ENCODE results near the gene OSBPL2. TPM values are rescaled to one million over a fixed set of nuclear protein-coding genes. Genes with fewer than 3 reads are reported as not detected.

The OSBPL2 gene
- polyA plus RNA-seq, 4 donors = 30.2 to 38.4 (median 34.5) TPM

DNA sequence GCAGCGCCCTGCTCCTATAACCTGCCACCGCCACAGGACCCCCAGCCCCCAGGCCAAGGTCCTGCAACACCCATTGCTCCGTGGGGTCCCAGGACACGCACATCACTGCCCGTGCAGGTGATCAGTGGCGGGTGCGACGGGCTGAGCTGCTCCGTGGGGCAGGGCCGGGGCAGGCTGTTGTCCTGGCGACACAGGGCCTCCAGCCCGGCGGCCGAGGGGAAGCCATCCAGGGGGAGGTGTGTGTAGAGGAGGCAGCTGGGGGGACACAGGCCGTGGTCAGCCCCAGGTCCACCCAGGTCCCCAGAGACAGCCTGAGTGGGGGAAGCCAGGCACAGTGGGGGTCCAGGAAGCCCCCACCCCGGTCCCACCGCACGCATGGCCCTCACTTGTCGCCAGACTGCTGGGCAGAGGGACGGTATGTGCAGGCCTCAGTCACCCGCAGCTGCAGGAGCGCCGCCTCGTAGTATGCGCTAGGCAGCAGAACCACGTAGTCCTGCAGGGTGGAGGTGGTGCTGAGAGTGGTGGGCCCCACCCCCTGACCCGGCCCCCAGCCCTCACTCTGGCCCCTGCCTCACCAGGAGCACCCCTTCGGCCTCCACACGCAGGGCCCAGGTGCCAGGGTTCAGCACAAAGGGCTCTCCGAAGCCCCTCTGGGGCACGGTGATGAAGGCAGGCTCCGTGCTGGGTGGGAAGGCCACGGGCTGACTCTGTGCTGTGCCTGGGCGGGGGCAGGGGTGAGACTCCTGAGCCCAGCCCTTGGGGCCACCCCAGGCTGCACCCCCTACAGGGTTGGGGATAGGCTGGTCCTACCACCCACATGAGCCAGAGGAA is 94.9 kb downstream of the OSBPL2 start:
- DNase-seq (ENCODE audit: low read depth in 4 of 4, low spot score in 3 of 4) = no peak

DNA sequence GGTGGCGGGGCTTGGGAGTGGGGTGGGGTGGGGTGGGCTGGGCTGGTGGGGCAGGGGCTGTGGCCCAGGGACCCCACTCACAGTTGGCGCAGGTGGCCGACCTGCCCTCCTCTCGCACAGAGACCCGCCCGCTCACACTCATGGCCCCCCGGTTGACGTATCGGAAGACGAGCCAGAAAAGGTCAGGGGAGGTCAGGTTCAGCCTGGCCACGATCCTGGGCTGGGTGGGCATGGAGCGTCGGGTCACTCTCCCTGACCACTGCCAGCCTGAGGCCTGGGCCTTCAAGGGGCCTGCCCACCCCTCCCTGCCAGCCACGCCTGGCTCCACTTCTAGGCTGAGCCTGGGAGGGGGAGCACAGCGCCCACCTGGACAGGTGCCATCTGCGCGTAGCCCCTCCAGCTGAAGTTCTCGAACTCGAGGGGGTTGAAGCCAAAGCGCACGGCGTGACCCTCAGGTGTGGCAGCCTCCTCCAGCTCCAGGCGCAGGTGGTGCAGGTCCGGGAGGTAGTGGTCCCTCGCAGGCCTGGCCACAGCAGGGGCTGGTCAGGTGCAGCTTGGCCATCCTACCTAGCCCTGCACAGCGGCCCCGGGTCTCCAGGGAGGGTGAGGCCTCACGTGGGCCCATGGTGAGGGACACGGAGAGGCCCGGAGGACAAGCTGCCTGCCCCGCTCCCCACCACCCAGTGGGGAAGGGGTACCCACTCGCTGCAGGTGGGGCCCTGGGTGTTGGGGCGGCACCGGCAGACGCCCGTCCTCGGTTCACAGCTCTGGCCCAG is 95.7 kb downstream of the OSBPL2 start:
- DNase-seq (ENCODE audit: low read depth in 4 of 4, low spot score in 3 of 4) = no peak

DNA sequence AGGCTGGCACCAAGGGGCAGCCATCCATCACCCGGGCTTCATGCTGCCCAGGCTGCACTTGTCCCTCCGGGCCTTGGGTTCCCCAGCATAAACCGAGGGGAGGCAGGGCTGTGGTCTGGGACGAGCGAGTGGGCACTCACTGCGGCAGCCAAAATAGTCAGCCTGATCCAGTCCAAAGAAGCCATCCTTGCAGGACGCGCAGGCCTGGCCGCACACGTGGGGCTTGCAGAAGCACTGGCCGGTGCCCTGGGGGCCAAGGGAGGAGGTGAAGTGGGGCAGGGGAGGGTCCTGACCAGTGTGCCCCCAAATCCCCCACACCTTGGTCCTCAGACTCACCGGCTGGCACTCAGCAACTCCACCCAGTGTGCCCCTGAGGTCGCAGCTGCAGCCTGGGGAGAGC is 96.6 kb downstream of the OSBPL2 start:
- no peak for DNase-seq (ENCODE audit: low read depth in 4 of 4, low spot score in 3 of 4)

DNA sequence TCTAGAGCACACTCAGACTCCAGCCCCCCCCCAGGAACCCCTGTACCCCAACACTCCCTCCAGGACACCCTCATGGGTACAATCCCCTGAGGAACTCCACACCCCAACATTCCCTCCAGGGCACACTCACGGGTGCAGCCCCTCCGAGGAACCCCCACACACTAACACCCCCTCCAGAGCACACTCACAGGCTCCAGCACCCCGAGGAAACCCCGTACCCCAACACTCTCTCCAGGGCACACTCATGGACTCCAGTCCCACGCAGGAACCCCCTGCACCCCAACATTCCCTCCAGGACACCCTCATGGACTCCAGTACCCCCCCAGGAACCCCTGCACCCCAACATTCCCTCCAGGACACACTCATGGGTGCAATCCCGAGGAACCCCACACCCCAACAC is 97.2 kb downstream of the OSBPL2 start:
- no peak for DNase-seq (ENCODE audit: low read depth in 4 of 4, low spot score in 3 of 4)

DNA sequence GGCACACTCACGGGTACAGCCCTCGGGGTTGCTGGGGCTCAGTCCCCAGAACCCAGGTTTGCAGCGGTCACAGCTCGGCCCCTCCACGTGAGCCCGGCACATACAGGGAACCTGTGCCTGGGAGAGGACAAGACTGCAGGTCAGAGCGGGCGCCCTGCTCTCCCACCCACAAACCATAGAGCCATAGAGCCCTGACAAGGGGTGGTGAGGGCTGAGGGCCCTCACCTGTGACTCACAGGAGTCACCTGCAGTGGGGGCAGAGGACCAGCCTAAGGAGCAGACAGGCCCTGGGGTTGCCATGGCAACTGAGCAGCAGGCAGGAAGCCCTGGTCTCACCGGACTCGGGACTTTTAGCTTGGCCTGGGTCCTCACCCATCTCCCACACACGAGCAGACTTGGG is 98.0 kb downstream of the OSBPL2 start:
- DNase-seq (ENCODE audit: low read depth in 4 of 4, low spot score in 3 of 4) = no peak

DNA sequence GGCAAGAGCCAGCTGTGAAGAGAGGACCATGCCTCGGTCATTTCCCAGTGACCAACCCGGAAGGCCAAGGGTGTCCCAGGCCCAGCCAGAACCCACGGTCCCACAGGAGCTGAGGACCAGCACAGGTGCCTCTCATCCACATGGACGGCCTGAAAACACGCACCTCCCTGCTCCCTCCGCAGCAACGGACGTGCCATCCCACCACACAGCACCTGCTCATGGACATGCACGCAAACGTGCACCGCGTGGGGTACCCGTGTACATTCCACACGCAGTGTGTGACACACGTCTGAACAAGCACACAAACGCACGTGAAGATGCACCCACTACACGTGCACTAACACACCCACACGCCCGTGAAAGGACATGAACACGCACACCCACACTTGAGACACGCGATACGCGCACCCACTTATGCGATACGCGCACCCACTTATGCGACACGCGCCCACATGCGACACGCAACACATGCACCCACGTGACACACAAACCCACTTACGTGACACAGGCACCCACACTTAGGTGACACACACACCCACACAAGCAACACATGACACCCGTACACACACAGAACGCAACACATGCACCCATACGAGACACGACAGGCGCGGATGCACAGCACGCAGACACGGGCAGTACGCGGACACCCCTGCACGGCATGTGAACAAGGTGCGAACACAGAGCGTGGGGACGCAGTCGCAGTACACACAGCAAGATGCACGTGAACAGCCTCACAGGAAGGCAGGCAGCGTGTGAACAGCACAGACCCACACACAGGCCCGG is 98.6 kb downstream of the OSBPL2 start:
- DNase-seq (ENCODE audit: low read depth in 4 of 4, low spot score in 3 of 4) = no peak

DNA sequence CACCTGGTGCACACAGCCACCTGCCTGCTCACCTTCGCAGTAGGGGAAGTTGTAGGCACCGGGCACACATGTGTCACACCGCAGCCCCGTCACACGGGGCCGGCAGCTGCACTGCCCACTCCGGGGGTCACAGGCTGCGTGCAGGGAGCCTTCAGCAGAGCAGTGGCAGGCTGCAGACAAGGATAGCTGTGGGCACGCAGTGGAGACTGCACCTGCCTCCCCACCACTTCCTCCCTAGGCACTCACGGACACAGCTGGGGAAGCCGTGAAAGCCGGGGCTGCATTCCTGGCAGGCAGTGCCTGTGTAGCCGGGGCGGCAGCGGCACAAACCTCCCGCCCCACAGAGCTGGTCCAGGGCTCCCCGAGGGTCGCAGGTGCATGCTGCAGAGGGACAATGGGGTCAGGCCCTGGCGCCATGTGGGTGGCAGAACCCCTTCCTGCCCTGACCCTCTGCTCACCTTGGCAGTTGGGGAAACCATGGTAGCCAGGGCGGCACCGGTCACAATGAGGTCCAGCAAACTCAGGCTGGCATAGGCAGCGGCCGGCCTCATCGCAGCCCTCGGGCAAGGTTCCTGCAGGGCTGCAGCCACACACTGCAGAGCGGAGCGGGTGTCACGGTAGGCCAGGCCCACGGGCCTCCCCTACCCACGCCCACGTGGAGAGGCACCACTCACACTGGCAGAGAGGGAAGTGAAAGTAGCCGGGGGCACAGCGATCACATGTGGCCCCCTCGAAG is 99.4 kb downstream of the OSBPL2 start:
- DNase-seq (ENCODE audit: low read depth in 4 of 4, low spot score in 3 of 4) = no peak

DNA sequence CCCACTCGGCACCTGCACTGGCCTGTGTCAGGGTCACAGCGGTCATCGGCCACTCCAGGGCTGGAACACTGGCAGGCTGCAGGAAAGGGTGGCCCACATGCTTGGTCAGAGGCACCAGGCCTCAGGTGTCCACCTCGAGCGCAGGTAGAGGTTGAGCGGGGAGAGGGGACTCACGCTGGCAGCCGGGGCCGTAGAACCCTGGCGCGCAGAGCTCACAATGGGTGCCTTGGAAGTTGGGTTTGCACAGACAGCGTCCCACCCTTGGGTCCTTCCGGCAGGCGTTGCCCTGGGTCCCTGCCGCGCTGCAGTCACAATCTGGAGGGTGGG is 99.9 kb downstream of the OSBPL2 start:
- no peak for DNase-seq (ENCODE audit: low read depth in 4 of 4, low spot score in 3 of 4)

DNA sequence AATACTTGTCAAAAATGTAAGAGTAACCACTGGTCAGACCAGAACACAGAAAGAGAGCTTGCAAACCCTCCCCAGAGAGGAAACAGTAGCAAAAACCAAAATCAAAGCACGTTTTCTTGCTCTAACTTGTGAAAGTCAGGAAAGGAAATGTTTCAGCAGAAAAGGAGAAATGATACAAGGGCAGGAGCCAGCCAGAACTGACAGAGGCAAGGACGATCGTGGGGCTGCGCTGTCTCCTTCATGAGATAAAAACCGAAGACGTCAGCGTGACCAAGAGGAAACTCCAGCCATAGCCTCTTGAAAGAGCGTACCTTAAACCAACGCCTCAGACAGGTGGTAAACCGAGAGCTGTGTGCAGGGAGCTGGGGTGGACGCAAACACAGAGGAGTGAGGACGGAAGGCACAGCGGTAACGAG is 101.3 kb downstream of the OSBPL2 start:
- no peak for DNase-seq (ENCODE audit: low read depth in 4 of 4, low spot score in 3 of 4)

DNA sequence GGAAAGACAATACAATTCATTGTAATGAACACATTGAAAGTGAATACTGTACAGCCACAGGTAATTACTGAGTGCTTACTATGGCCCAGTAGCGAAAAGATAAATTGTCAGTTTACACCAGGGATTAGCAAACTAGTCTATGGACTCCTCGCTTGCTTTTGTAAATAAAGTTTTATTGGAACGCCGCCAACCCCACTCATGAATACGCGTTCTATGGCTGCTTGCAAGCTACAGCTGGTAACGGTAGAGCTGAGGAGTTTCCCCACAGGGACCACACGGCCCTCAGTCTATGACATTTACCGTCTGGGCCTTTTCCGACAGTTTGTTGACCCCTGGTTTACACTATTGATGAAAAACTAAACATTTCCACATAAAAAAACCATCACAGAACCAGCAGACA is 104.6 kb downstream of the OSBPL2 start:
- no peak for DNase-seq (ENCODE audit: low read depth in 4 of 4, low spot score in 3 of 4)

DNA sequence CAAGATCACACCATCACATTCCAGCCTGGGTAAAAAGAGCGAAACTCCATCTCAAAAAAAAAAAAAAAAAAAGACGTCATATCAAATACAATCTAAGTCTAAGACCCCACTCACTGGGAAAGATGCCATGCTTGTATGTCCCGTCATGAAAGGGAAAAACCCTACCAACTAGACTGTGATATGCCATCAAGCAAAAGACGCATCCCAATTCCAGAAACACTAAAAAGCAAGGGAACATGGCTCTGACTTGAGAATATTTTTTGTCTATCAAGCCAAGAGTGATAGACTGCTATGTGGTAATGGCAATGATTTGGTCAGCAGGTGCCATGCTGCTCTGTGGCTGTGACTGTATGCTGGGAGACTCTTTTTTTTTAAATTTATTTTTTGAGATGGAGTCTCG is 105.8 kb downstream of the OSBPL2 start:
- no peak for DNase-seq (ENCODE audit: low read depth in 4 of 4, low spot score in 3 of 4)

DNA sequence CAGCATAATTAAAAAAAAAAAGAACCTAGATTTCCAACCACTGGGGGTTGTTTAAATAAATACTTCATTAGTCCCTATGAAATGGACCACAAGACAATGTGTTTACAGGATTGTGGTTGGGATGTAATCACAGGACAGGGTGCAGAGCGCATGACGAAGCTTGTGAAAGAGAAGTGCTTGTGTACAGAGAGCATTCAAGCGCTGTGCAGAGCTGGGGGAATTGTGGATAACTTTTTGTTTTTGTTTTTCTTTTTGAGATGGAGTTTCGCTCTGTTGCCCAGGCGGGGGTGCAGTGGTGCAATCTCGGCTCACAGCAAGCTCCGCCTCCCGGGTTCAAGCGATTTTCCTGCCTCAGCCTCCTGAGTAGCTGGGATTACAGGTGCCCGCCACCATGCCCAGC is 106.5 kb downstream of the OSBPL2 start:
- no peak for DNase-seq (ENCODE audit: low read depth in 4 of 4, low spot score in 3 of 4)

Other genes with a start within 250 kb of the OSBPL2 start
- 10 to 100 TPM; 16.7 to 20.9 (median 17.7) TPM for gene TAF4, start 172.6 kb upstream of the OSBPL2 start, polyA plus RNA-seq (ENCODE audit: insufficient read length in 4 of 4)
- 10 to 100 TPM; 52.0 to 55.8 (median 54.8) TPM for gene LSM14B, start 116.0 kb upstream of the OSBPL2 start, polyA plus RNA-seq (ENCODE audit: insufficient read length in 4 of 4)
- gene PSMA7, start 95.1 kb upstream of the OSBPL2 start, polyA plus RNA-seq (ENCODE audit: insufficient read length in 4 of 4) = 100 to 1,000 TPM; 160 to 206 (median 170) TPM
- 10 to 100 TPM; 17.3 to 22.9 (median 20.1) TPM for gene SS18L1, start 94.8 kb upstream of the OSBPL2 start, polyA plus RNA-seq (ENCODE audit: insufficient read length in 4 of 4)
- gene MTG2, start 55.5 kb upstream of the OSBPL2 start, polyA plus RNA-seq (ENCODE audit: insufficient read length in 4 of 4) = 10 to 100 TPM; 34.3 to 39.2 (median 36.8) TPM
- under 1 TPM in 3 of 4 donors, not detected in 1; 0.06 to 0.25 (median 0.16) TPM for gene HRH3, start 18.2 kb upstream of the OSBPL2 start, polyA plus RNA-seq (ENCODE audit: insufficient read length in 4 of 4)
- gene ADRM1, start 64.5 kb downstream of the OSBPL2 start, polyA plus RNA-seq (ENCODE audit: insufficient read length in 4 of 4) = 10 to 100 TPM; 47.3 to 68.7 (median 48.4) TPM
- 100 to 1,000 TPM; 104 to 196 (median 133) TPM for gene LAMA5, start 128.8 kb downstream of the OSBPL2 start, polyA plus RNA-seq (ENCODE audit: insufficient read length in 4 of 4)
- gene RPS21, start 148.6 kb downstream of the OSBPL2 start, polyA plus RNA-seq (ENCODE audit: insufficient read length in 4 of 4) = 1,000 to 10,000 TPM in 1 of 4 donors, 100 to 1,000 TPM in 3; 692 to 1,041 (median 746) TPM
- 10 to 100 TPM in 3 of 4 donors, 1 to 10 TPM in 1; 9.4 to 11.8 (median 10.4) TPM for gene CABLES2, start 168.8 kb downstream of the OSBPL2 start, polyA plus RNA-seq (ENCODE audit: insufficient read length in 4 of 4)
- gene RBBP8NL, start 189.0 kb downstream of the OSBPL2 start, polyA plus RNA-seq (ENCODE audit: insufficient read length in 4 of 4) = 1 to 10 TPM; 1.4 to 2.3 (median 1.7) TPM
- 1 to 10 TPM; 6.9 to 7.6 (median 7.3) TPM for gene GATA5, start 237.5 kb downstream of the OSBPL2 start, polyA plus RNA-seq (ENCODE audit: insufficient read length in 4 of 4)

All from right renal pelvis (tissue), 4 donors.